H54 (cell line): ENCODE data around the gene RASEF.

Experiments used
- DNase-seq: peaks from one replicate; pipeline ENCODE4 v3.0.0; 2011; ENCODE audit warnings: low spot score, mixed read lengths; ENCODE audit not compliant: insufficient read length
- FAIRE-seq: peaks from 3 replicates; lab custom pipeline; 2011; peaks lifted over from hg19 to GRCh38; lab: Jason Lieb, UNC
- POLR2A ChIP-seq: IDR thresholded peaks from 2 replicates; pipeline ENCODE4 v1.6.1; 2011; ENCODE audit warnings: low read depth, mild to moderate bottlenecking, low read length

The RASEF gene

DNA sequence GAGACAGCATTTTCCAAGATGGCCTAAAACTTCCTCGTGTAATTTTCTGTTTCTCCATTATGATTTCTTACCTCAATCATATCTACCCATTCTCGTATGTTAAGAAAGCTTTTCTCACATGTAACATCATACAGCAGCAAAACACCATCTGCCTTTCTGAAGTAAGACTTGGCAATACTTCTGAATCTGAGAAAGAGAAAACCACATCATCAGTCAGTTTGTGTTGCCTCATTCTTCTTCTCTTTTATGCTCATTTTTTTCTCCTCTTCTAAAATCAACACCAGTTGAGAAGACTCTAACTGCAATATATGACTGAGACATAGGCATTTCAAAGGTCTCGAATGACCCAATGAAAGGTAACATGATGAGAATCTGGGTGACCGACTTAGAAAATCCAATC lies 66.0 kb downstream of the RASEF start:
- DNase-seq (no peak), FAIRE-seq (no peak)
- TF ChIP-seq POLR2A: no peak

DNA sequence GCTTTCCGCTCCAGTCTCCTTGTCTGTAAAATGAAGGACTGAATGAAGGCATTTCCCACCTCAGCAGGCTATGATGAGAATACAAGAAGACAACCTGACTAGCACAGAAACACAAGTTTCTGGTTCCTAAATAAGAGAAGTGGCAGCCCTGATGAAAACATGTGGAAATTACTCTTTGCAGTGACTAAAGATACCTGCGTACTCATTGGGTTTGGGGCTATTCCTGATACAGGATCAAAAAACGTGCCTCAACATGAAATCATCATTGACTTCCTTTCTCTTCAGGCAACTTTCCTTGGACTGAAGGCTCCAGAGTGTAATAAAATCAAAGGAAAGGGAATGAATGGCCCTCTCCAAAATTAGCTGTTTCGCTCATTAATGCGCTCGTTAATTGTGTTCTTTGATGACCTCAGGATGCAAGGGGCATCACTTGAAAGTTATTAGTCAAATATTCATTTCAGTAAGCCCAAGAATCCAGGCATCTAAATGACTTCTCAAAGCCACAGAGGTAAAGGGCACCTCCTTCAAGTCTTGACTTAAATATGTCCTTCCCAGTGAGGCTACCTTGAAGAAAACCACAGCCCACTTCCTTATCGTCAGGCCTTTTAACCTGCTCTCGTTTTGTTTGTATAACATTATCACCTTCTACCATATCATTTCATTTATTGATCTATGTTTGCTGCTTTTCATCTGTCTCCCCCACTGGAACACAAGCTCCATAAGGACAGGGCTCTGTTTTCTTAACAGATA lies 68.9 kb downstream of the RASEF start:
- DNase-seq: no peak
- no peak for TF ChIP-seq POLR2A
- no peak for FAIRE-seq

GRCh38 chr9:82991671-82992070 lies 71.3 kb downstream of the RASEF start:
- TF ChIP-seq POLR2A: no peak
- DNase-seq: no peak
- FAIRE-seq: no peak

DNA sequence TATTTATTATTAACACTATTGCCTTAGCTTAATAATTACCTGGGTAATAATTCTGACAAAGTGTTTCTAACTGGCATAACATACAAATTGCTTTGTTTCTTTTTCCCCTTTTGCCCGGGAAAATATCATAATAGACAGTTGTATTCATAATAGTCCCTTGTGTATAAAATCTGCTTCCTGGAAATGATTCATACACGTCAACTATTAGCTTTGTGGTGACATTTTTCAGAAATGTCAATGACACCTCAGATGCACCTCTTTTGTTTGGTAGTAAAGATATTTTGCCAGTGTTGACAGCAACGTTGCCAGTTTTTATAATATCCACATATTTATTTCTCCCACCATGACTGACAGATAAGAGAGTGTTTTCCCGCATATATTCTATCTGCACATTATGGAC lies 73.0 kb downstream of the RASEF start:
- FAIRE-seq: no peak
- no peak for DNase-seq
- no peak for TF ChIP-seq POLR2A

GRCh38 chr9:82988488-82988887 lies 74.5 kb downstream of the RASEF start:
- FAIRE-seq (no peak), DNase-seq (no peak)
- TF ChIP-seq POLR2A: no peak

- no peak for TF ChIP-seq POLR2A
- FAIRE-seq (no peak), DNase-seq (no peak)
Observed at GRCh38 chr9:82987370-82988189, 75.4 kb downstream of the RASEF start.

DNA sequence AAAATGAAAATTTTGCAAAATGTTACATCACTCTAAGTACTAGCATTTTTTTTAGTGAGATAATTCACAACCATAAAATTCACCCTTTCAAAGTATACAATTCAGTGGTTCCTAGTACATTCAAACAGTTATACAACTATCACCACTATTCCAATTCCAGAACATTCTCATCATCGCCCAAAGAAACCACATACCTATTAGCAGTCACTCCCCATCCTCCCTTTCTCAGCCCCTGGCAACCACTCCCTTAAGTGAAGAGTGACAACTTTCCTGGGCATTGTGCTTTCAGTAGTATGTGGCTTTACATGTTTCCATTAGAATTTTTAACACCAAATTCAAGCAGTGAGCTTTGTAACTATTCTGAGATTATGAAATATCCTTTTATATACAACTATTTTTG lies 81.4 kb downstream of the RASEF start:
- FAIRE-seq (no peak), DNase-seq (no peak)
- TF ChIP-seq POLR2A: no peak

- DNase-seq: no peak
- no peak for FAIRE-seq
- no peak for TF ChIP-seq POLR2A
Observed at GRCh38 chr9:82975176-82975575, 87.8 kb downstream of the RASEF start.

- DNase-seq (no peak), FAIRE-seq (no peak)
- TF ChIP-seq POLR2A: no peak
Observed at GRCh38 chr9:82972446-82972845, 90.5 kb downstream of the RASEF start.

DNA sequence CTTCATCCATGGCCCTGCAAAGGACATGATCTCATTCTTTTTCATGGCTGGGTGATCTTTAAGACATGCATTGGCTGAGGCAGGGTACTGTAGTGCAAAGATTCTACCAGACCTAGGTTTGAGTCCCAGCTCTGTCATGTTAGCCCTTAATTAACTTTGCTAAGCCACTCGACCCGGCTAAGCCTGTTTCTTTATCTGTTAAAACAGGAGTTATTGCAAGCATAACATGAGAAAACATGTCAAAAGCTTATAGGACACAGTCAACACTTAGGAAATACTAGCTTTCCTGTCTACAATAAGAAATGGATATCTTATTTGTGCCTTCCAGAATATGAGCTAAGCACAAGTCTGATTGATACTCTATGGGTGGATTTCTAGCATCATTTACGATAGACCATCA lies 92.6 kb downstream of the RASEF start:
- no peak for TF ChIP-seq POLR2A
- DNase-seq: no peak
- FAIRE-seq: no peak

DNA sequence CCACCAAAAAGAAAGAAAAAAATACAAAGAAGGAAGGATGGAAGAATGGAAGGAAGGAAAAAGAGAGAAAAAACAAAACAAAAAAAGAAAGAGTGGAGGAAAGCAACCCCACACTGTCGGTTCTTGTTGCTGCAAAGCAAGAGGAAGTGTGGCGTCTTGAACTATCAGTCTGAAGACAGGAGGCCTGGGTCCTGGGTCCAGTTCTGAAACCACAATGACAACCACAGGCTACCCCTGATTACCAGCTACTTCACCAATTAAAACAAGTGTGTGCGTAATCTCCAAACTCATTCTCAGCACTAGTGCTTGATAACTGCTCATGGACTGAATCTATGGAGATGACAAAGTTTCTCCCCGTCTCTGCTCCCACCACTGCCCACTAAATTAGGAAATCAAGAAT lies 93.7 kb downstream of the RASEF start:
- no peak for TF ChIP-seq POLR2A
- no peak for DNase-seq
- FAIRE-seq: no peak

DNA sequence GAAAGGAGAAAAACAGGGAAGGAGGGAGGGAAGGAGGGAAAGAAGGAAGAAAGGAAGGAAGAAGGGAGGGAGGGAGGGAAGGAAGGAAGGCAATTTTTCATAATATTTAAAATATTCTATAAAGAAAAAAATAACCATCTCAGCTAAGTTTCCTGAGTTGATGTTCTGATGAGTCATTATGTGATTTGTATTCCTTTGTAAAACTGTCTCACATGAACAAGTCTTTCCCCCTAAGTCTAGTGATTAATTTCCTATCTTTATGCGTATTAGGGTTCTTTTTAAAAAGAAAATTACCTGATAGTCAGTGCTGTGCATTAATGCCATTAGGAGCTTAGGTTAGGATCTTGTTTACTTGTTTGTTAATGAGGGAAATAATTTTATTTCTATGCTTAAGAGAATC lies 94.1 kb downstream of the RASEF start:
- DNase-seq (no peak), FAIRE-seq (no peak)
- no peak for TF ChIP-seq POLR2A

- no peak for TF ChIP-seq POLR2A
Observed at GRCh38 chr9:82968388-82968787, 94.6 kb downstream of the RASEF start.

DNA sequence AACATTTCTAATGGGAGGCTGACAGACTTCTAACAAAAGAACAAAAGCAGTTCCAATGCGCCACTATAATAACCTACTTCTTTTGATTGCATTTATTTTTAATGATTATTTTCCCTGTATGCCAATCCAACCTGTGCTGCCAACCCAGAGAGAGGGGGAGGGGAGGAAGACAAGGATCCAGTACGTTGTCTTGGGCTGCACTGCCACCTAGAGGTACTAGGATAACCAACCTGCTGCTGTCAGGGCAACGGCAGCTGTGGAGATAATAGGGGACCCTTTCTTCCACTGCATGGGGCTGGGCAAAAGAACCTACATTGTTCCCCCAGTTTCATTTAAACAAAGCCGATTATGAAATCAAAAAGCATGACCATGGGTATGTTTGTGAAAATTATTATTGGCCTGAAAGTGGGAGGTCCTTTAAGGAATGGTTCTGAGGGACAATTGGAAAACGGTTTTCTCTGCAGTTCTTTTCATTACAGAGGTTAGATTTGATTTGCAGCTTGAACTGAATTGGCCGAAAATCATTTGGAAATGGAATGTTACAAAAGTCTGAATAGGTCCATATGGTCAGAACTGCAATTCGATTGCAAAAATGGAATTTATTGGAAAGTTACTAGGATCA lies 101.3 kb downstream of the RASEF start:
- FAIRE-seq (peak; percentile 96), DNase-seq (peak; percentile 49)
- no peak for TF ChIP-seq POLR2A

More at GRCh38 chr9:82968388-82968787, 94.6 kb downstream of the RASEF start:
- DNase-seq (no peak), FAIRE-seq (no peak)
